ENCODE results near the gene LRP5. TPM values are rescaled to one million over a fixed set of nuclear protein-coding genes. Genes with fewer than 3 reads are reported as not detected.

LRP5 gene
- total and polyA plus RNA-seq, 4 experiments from 2014 or later = 0.61 to 1.9 (median 1.4) TPM; not detected in 1

GRCh38 chr11:68420171-68420570, 107.8 kb downstream of the LRP5 start:
- H3K27ac Mint-ChIP-seq = peak overlapping the region in 1 of 7 donors; percentile 1
- POLR2A ChIA-PET (ENCODE audit: partially characterized antibody) = no interaction called here
- no peaks in the 10 kb centered on the region for H3K9me3 Mint-ChIP-seq
- no peak overlapping the region for H3K4me3 Mint-ChIP-seq
- DNase-seq = no peak
- CTCF ChIA-PET (ENCODE audit: partially characterized antibody) = no interaction called here
- intact Hi-C loops (cut with micrococcal nuclease) = no loop called here
- Histone ChIP-seq H3K27ac (ENCODE audit: low read depth, low read length) (no peak overlapping the region), H3K27me3 (ENCODE audit: insufficient read depth, low read length) (no peaks in the 10 kb centered on the region), H3K4me3 (ENCODE audit: low read length in 2 of 2) (no peak overlapping the region), H3K36me3 (ENCODE audit: insufficient read depth, low read length) (no peaks in the 10 kb centered on the region), H3K9me3 (ENCODE audit: control insufficient read depth in 1 of 2, low read length in 2 of 2) (no peaks in the 10 kb centered on the region), H3K4me1 (ENCODE audit: insufficient read depth, low read length) (no peaks in the 10 kb centered on the region)
- H3K36me3 Mint-ChIP-seq = no peaks in the 10 kb centered on the region
- H3K27me3 Mint-ChIP-seq = no peaks in the 10 kb centered on the region
- peaks cover 0 to 6% (median 5%) of the 10 kb centered on the region in 4 donors for H3K4me1 Mint-ChIP-seq

DNA sequence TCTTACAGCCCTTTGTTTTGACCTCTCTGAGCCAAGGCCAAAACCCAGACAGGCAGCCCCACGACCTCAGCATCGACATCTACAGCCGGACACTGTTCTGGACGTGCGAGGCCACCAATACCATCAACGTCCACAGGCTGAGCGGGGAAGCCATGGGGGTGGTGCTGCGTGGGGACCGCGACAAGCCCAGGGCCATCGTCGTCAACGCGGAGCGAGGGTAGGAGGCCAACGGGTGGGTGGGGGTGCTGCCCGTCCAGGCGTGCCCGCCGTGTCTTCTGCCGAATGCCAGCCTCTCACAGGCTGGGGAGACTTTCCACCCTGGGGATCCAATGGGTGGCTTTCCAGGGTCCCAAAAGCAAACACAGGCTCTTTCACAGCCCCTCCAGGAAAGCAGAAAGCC, 111.1 kb downstream of the LRP5 start:
- Mint-ChIP-seq H3K4me1 (no peaks in the 10 kb centered on the region), H3K27me3 (no peaks in the 10 kb centered on the region), H3K36me3 (no peaks in the 10 kb centered on the region), H3K4me3 (no peak overlapping the region), H3K9me3 (peaks cover 0 to under 1% (median 0%) of the 10 kb centered on the region in 8 donors), H3K27ac (no peak overlapping the region)
- intact Hi-C loops (cut with micrococcal nuclease) = no loop called here
- ChIA-PET POLR2A (ENCODE audit: partially characterized antibody) (no interaction called here), CTCF (ENCODE audit: partially characterized antibody) (no interaction called here)
- DNase-seq = no peak
- Histone ChIP-seq H3K27ac (ENCODE audit: low read depth, low read length) (no peak overlapping the region), H3K36me3 (ENCODE audit: insufficient read depth, low read length) (no peaks in the 10 kb centered on the region), H3K27me3 (ENCODE audit: insufficient read depth, low read length) (no peaks in the 10 kb centered on the region), H3K4me1 (ENCODE audit: insufficient read depth, low read length) (no peaks in the 10 kb centered on the region), H3K9me3 (ENCODE audit: control insufficient read depth in 1 of 2, low read length in 2 of 2) (no peaks in the 10 kb centered on the region), H3K4me3 (ENCODE audit: low read length in 2 of 2) (no peak overlapping the region)

DNA sequence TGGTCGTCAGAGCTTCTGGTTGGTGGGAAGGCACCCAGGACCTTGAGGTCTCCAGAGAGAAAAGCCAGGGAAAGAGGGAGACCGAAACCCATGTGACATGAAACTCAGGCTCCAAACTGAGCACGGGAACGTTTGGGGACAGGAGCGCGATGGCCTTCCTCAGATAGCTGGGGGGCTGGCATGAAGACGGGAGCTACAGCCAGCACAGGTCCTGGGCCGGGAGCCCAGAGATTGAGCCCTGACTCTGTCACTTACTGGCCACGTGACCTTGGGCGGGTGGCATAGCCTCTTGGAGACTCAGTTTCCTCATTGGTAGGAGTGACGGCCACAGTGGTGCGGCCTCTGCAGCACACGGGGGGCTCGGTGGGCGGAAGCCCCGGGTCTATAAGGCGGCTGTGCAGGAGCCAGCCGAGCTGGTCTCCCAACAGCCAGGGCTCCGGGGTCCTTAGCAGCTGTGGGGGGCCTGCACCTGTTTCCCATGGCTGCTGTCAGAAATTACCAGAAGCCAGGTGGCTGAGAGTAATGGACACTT, 111.8 kb downstream of the LRP5 start:
- H3K4me3 Mint-ChIP-seq = no peak overlapping the region
- intact Hi-C loops (cut with micrococcal nuclease) = no loop called here
- H3K4me1 Mint-ChIP-seq = no peaks in the 10 kb centered on the region
- Histone ChIP-seq H3K27ac (ENCODE audit: low read depth, low read length) (no peak overlapping the region), H3K9me3 (ENCODE audit: control insufficient read depth in 1 of 2, low read length in 2 of 2) (no peaks in the 10 kb centered on the region), H3K4me3 (ENCODE audit: low read length in 2 of 2) (no peak overlapping the region), H3K36me3 (ENCODE audit: insufficient read depth, low read length) (no peaks in the 10 kb centered on the region), H3K27me3 (ENCODE audit: insufficient read depth, low read length) (no peaks in the 10 kb centered on the region), H3K4me1 (ENCODE audit: insufficient read depth, low read length) (no peaks in the 10 kb centered on the region)
- H3K9me3 Mint-ChIP-seq = peaks cover 0 to 4% (median 2%) of the 10 kb centered on the region in 8 donors
- ChIA-PET POLR2A (ENCODE audit: partially characterized antibody) (no interaction called here), CTCF (ENCODE audit: partially characterized antibody) (no interaction called here)
- DNase-seq = no peak
- H3K27me3 Mint-ChIP-seq = no peaks in the 10 kb centered on the region
- no peaks in the 10 kb centered on the region for H3K36me3 Mint-ChIP-seq
- no peak overlapping the region for H3K27ac Mint-ChIP-seq

GRCh38 chr11:68424981-68425865, 112.8 kb downstream of the LRP5 start:
- Histone ChIP-seq H3K27me3 (ENCODE audit: insufficient read depth, low read length) (no peaks in the 10 kb centered on the region), H3K36me3 (ENCODE audit: insufficient read depth, low read length) (no peaks in the 10 kb centered on the region), H3K4me1 (ENCODE audit: insufficient read depth, low read length) (no peaks in the 10 kb centered on the region), H3K4me3 (ENCODE audit: low read length in 2 of 2) (no peak overlapping the region), H3K9me3 (ENCODE audit: control insufficient read depth in 1 of 2, low read length in 2 of 2) (no peaks in the 10 kb centered on the region), H3K27ac (ENCODE audit: low read depth, low read length) (no peak overlapping the region)
- no peak for DNase-seq
- H3K36me3 Mint-ChIP-seq = peaks cover 3 to 4% of the 10 kb centered on the region in 2 donors
- H3K9me3 Mint-ChIP-seq = peaks cover 0 to 14% (median 9%) of the 10 kb centered on the region in 8 donors
- no peaks in the 10 kb centered on the region for H3K27me3 Mint-ChIP-seq
- H3K27ac Mint-ChIP-seq = no peak overlapping the region
- no peak overlapping the region for H3K4me3 Mint-ChIP-seq
- intact Hi-C loops (cut with micrococcal nuclease) = no loop called here
- CTCF ChIA-PET (ENCODE audit: partially characterized antibody) = no interaction called here
- H3K4me1 Mint-ChIP-seq = no peaks in the 10 kb centered on the region
- POLR2A ChIA-PET (ENCODE audit: partially characterized antibody) = no interaction called here

DNA sequence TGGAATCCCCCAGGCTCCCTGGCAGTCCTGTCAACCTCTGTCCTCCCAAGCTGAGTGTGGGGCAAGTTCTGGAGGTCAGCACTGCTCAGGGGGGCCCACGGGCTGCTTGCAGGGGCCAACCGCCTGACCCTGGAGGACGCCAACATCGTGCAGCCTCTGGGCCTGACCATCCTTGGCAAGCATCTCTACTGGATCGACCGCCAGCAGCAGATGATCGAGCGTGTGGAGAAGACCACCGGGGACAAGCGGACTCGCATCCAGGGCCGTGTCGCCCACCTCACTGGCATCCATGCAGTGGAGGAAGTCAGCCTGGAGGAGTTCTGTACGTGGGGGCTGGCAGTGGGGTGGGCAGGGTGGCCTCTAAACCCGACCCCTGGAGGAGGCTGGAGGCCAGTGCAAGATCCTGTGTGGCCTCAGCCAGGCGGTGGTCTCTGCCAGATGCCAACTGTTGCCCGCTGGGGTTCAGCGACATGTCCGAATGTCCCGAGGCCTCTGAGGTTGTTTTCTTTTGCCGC, 113.5 kb downstream of the LRP5 start:
- Histone ChIP-seq H3K9me3 (ENCODE audit: control insufficient read depth in 1 of 2, low read length in 2 of 2) (no peaks in the 10 kb centered on the region), H3K27ac (ENCODE audit: low read depth, low read length) (no peak overlapping the region), H3K4me3 (ENCODE audit: low read length in 2 of 2) (no peak overlapping the region), H3K27me3 (ENCODE audit: insufficient read depth, low read length) (no peaks in the 10 kb centered on the region), H3K36me3 (ENCODE audit: insufficient read depth, low read length) (no peaks in the 10 kb centered on the region), H3K4me1 (ENCODE audit: insufficient read depth, low read length) (no peaks in the 10 kb centered on the region)
- Mint-ChIP-seq H3K4me3 (no peak overlapping the region), H3K27me3 (no peaks in the 10 kb centered on the region), H3K9me3 (peaks cover 4 to 20% (median 15%) of the 10 kb centered on the region in 8 donors), H3K4me1 (no peaks in the 10 kb centered on the region), H3K36me3 (peaks cover 4 to 11% of the 10 kb centered on the region in 2 donors), H3K27ac (no peak overlapping the region)
- intact Hi-C loops (cut with micrococcal nuclease) = no loop called here
- CTCF ChIA-PET (ENCODE audit: partially characterized antibody) = no interaction called here
- no peak for DNase-seq
- POLR2A ChIA-PET (ENCODE audit: partially characterized antibody) = no interaction called here

GRCh38 chr11:68429661-68430060, 117.3 kb downstream of the LRP5 start:
- POLR2A ChIA-PET (ENCODE audit: partially characterized antibody) = no interaction called here
- intact Hi-C loops (cut with micrococcal nuclease) = no loop called here
- no peaks in the 10 kb centered on the region for H3K36me3 ChIP-seq (ENCODE audit: insufficient read depth, low read length)
- H3K4me3 Mint-ChIP-seq = no peak overlapping the region
- CTCF ChIA-PET (ENCODE audit: partially characterized antibody) = no interaction called here
- H3K4me1 Mint-ChIP-seq = no peaks in the 10 kb centered on the region
- peaks cover 4 to 21% (median 15%) of the 10 kb centered on the region in 8 donors for H3K9me3 Mint-ChIP-seq
- H3K9me3 ChIP-seq (ENCODE audit: control insufficient read depth in 1 of 2, low read length in 2 of 2) = no peaks in the 10 kb centered on the region
- H3K27me3 Mint-ChIP-seq = no peaks in the 10 kb centered on the region
- peaks cover 4 to 11% of the 10 kb centered on the region in 2 donors for H3K36me3 Mint-ChIP-seq
- H3K27me3 ChIP-seq (ENCODE audit: insufficient read depth, low read length) = no peaks in the 10 kb centered on the region
- H3K27ac Mint-ChIP-seq = no peak overlapping the region
- H3K4me1 ChIP-seq (ENCODE audit: insufficient read depth, low read length) = no peaks in the 10 kb centered on the region
- no peak for DNase-seq
- no peak overlapping the region for H3K4me3 ChIP-seq (ENCODE audit: low read length in 2 of 2)
- H3K27ac ChIP-seq (ENCODE audit: low read depth, low read length) = no peak overlapping the region

DNA sequence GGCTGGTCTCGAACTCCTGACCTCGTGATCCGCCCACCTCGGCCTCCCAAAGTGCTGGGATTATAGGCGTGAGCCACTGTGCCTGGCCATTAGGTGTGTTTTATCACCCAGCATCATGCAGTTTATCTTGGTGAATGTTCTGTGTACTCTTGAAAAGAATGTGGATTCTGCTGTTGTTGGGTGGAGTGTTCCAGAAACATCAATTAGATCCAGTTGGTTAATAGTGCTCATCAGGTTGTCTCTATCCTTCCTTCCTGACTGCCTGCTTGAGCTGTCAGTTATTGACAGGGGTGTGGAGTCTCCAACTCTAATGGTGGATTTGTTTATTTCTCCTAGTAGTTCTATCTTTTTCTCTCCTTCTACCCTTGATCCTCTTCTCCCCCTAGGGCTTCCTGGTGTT, 118.0 kb downstream of the LRP5 start:
- peaks cover 4 to 21% (median 15%) of the 10 kb centered on the region in 8 donors for H3K9me3 Mint-ChIP-seq
- no peak overlapping the region for H3K4me3 Mint-ChIP-seq
- no peaks in the 10 kb centered on the region for H3K9me3 ChIP-seq (ENCODE audit: control insufficient read depth in 1 of 2, low read length in 2 of 2)
- H3K4me3 ChIP-seq (ENCODE audit: low read length in 2 of 2) = no peak overlapping the region
- no peaks in the 10 kb centered on the region for H3K27me3 Mint-ChIP-seq
- H3K27ac Mint-ChIP-seq = no peak overlapping the region
- no peaks in the 10 kb centered on the region for H3K27me3 ChIP-seq (ENCODE audit: insufficient read depth, low read length)
- no peaks in the 10 kb centered on the region for H3K4me1 ChIP-seq (ENCODE audit: insufficient read depth, low read length)
- H3K4me1 Mint-ChIP-seq = no peaks in the 10 kb centered on the region
- DNase-seq = no peak
- H3K36me3 Mint-ChIP-seq = peaks cover 4 to 11% of the 10 kb centered on the region in 2 donors
- ChIA-PET CTCF (ENCODE audit: partially characterized antibody) (no interaction called here), POLR2A (ENCODE audit: partially characterized antibody) (no interaction called here)
- intact Hi-C loops (cut with micrococcal nuclease) = no loop called here
- H3K36me3 ChIP-seq (ENCODE audit: insufficient read depth, low read length) = no peaks in the 10 kb centered on the region
- no peak overlapping the region for H3K27ac ChIP-seq (ENCODE audit: low read depth, low read length)

All from CD4-positive, alpha-beta memory T cell (primary cell).